HepG2 (cell line): ENCODE data around the gene SLC35B2. TPM values are rescaled to one million over a fixed set of nuclear protein-coding genes. Genes with fewer than 3 reads are reported as not detected.

ENCODE experiments used
- ARID4A ChIP-seq: sonication (generic); formaldehyde crosslinking; IDR thresholded peaks from 2 replicates; pipeline ENCODE4 v1.5.0; 2020; ENCODE audit warnings: mild to moderate bottlenecking, missing genetic modification reagents, borderline replicate concordance
- FOXO4 ChIP-seq: sonication (generic); formaldehyde crosslinking; conservative IDR thresholded peaks from 2 replicates; pipeline ENCODE4 v1.8.1; 2023; ENCODE audit warnings: missing genetic modification reagents
- GABPA ChIP-seq, 2 experiments: IDR thresholded peaks; 2 replicates each; pipeline ENCODE4 v1.6.1; 2011 to 2016; ENCODE audit warnings: low read depth in 2 of 2, low read length in 1 of 2, missing biosample characterization in 1 of 2, missing genetic modification characterization in 1 of 2
- ISL2 ChIP-seq: sonication (generic); formaldehyde crosslinking; IDR thresholded peaks from 2 replicates; pipeline ENCODE4 v1.5.0; 2020; ENCODE audit warnings: missing genetic modification reagents
- NONO ChIP-seq, 2 experiments: fragments of 450-650 bp in 1 of 2; sonication (generic) in 1 of 2; formaldehyde crosslinking in 1 of 2; IDR thresholded peaks in 1 of 2; conservative IDR thresholded peaks in 1 of 2; 2 replicates each; pipeline versions ENCODE4 v1.6.1 to v1.8.0; 2017 to 2022; ENCODE audit warnings: mild to moderate bottlenecking in 1 of 2, missing genetic modification reagents in 1 of 2, moderate library complexity in 1 of 2
- ONECUT2 ChIP-seq: sonication (generic); formaldehyde crosslinking; IDR thresholded peaks from 2 replicates; pipeline ENCODE4 v1.4.0; 2020; ENCODE audit warnings: missing genetic modification reagents
- SATB2 ChIP-seq: sonication (generic); formaldehyde crosslinking; IDR thresholded peaks from 2 replicates; pipeline ENCODE4 v1.5.0; 2020; ENCODE audit warnings: missing genetic modification reagents
- SNRNP70 ChIP-seq: fragments of 200-400 bp; formaldehyde crosslinking; IDR thresholded peaks from 2 replicates; pipeline ENCODE4 v1.6.1; 2017; ENCODE audit warnings: mild to moderate bottlenecking, low read depth, low read length, moderate library complexity
- THAP7 ChIP-seq: sonication (generic); formaldehyde crosslinking; IDR thresholded peaks from 2 replicates; pipeline ENCODE4 v1.8.1; 2023; ENCODE audit warnings: mild to moderate bottlenecking, missing genetic modification reagents
- ZBED4 ChIP-seq: sonication (generic); formaldehyde crosslinking; IDR thresholded peaks from 2 replicates; pipeline ENCODE4 v1.4.0; 2020; ENCODE audit warnings: missing genetic modification reagents, borderline replicate concordance
- ZFAT ChIP-seq: sonication (generic); formaldehyde crosslinking; conservative IDR thresholded peaks from 2 replicates; pipeline ENCODE4 v1.8.1; 2023; ENCODE audit warnings: missing genetic modification reagents, inconsistent platforms
- ZFY ChIP-seq: sonication (generic); formaldehyde crosslinking; IDR thresholded peaks from 2 replicates; pipeline ENCODE4 v1.4.0; 2020; ENCODE audit warnings: missing genetic modification reagents
- ZNF160 ChIP-seq: sonication (generic); formaldehyde crosslinking; IDR thresholded peaks from 2 replicates; pipeline ENCODE4 v1.8.0; 2022; ENCODE audit warnings: mild to moderate bottlenecking, inconsistent platforms, missing genetic modification reagents
- ZNF547 ChIP-seq: sonication (generic); formaldehyde crosslinking; IDR thresholded peaks from 2 replicates; pipeline ENCODE4 v1.5.1; 2020; ENCODE audit warnings: mild to moderate bottlenecking, missing genetic modification reagents
- ZNF670 ChIP-seq: sonication (generic); formaldehyde crosslinking; IDR thresholded peaks from 2 replicates; pipeline ENCODE4 v1.8.0; 2022; ENCODE audit warnings: mild to moderate bottlenecking, missing genetic modification reagents, borderline replicate concordance
- polyA plus RNA-seq, 8 experiments: library from polyadenylated mRNA; depleted of rRNA in 3 of 8; stranded (reverse) in 7 of 8; unstranded in 1 of 8; fragments of >200 nt; fragmentation: Illumina TruSeq in 4 of 8; extraction: Trizol in 4 of 8; gene quantifications; 2 replicates each; pipeline versions ENCODE4 v1.2.1 to v1.2.3, GENCODE V29; 2011 to 2016; ENCODE audit warnings: low read depth in 4 of 8, missing spikeins in 1 of 8, mixed read lengths in 1 of 8; ENCODE audit not compliant: insufficient read depth in 1 of 8
- total RNA-seq, 5 experiments: library from RNA; depleted of rRNA; stranded (reverse); fragments of >200 nt; fragmentation: Illumina TruSeq; extraction: Trizol; gene quantifications; 2 replicates each; pipeline ENCODE4 v1.2.3, GENCODE V29; 2016; ENCODE audit warnings: low read depth in 1 of 5

The SLC35B2 gene
- total and polyA plus RNA-seq, 2 of the 13 experiments (the other 11 are each of a cell fraction or from before 2014, with no cell fraction given) = 61.1 to 148 TPM

- TF ChIP-seq NONO (IDR thresholded peaks at IDR 0.05) (no peak), NONO (CRISPR knock-in tag; conservative IDR thresholded peaks at IDR 0.05) (0 out of 2 replicates have a peak, but pooled peaks have one; percentile 14), ZNF160 (no peak), ISL2 (CRISPR knock-in tag) (peak; percentile 43; the same call in 1 of the 2 replicates), ZNF547 (CRISPR knock-in tag) (no peak), THAP7 (CRISPR knock-in tag) (no peak), ONECUT2 (no peak), ZFAT (CRISPR knock-in tag) (0 out of 2 replicates have a peak, but pooled peaks have one; percentile 1), FOXO4 (no peak), SNRNP70 (no peak), ARID4A (CRISPR knock-in tag) (peak; percentile 81), ZBED4 (peak; percentile 29; the same call in 1 of the 2 replicates), ZNF670 (CRISPR knock-in tag) (0 out of 2 replicates have a peak, but pooled peaks have one; percentile 20), GABPA (IDR thresholded peaks at IDR 0.05; ENCODE audit: low read depth, low read length) (no peak), GABPA (CRISPR knock-in tag; IDR thresholded peaks at IDR 0.05; ENCODE audit: low read depth) (peak; percentile 67), SATB2 (no peak; the same call in 1 of the 2 replicates), ZFY (CRISPR knock-in tag) (peak; percentile 44; the same call in 1 of the 2 replicates)
Measured at GRCh38 chr6:44247338-44248302, 9.7 kb downstream of the SLC35B2 start (continued).
